SH-SY5Y (cell line): ENCODE data around the gene ST3GAL5.

Experiments used
- GATA2 ChIP-seq: IDR thresholded peaks from 2 replicates; pipeline ENCODE4 v1.6.1; 2011; ENCODE audit warnings: mild to moderate bottlenecking, low read depth, low read length
- GATA3 ChIP-seq: IDR thresholded peaks from 2 replicates; pipeline ENCODE4 v1.6.1; 2011; ENCODE audit warnings: low read depth, mild to moderate bottlenecking, low read length, moderate library complexity

GRCh38 chr2:85844486-85844885 lies 44.3 kb downstream of the ST3GAL5 start:
- TF ChIP-seq GATA2 (no peak), GATA3 (no peak)
